GM19467 (cell line): ENCODE results near the gene CELF2.
"Not testable (repeated sequence)": the region's sequence is repeated elsewhere in the genome, so short reads cannot be mapped to it uniquely, and the experiment has no call there.

Experiments
- ATAC-seq: cut with Tn5 transposase; IDR thresholded peaks from one replicate; pipeline ENCODE4 v1.9.1; 2021; ENCODE audit warnings: mild to moderate bottlenecking, moderate library complexity; ENCODE audit not compliant: unreplicated experiment

CELF2 gene

DNA sequence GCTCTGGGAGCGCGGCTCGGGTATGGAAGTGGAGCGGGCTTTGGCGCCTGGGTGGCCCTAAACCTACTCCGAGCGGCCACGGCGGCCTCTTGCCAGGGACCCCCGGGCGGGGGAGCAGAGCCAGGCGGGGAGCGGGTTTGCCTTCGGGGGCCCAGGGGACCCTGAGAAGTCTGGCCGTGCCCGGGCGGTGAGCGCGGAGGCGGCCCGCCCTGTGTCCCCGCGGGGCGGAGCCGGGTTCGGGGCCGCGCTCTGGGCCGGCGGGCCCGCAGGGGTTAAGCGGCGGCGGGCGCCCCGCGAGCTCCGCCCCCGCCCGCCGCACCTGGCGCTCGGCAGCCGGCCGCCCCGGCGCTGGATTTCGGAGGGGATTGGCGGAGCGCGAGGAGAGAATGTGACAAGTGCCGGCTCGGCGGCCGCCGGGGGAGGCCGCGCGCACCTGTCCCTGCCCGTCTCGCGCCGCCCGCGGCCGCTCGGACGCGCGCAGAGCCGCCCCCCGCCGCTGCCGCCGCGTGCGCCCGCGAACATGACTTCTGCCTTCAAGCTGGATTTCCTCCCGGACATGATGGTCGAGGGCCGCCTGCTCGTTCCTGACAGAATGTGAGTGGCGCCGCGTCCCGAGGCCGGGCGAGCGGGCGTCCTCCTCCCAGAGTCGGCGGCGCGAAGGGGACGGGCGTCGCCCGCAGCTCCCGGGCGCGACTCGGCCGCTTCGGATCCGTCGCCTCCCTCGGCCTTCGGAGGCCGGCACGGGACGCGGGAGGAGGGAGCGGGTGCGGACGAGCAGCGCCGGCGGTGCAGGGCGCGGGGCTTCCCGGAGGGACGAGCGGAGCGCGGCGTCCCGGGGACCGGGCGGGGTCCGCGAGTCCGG, at the start of gene CELF2:
Gene CELF2 (plus strand): TSS at position 303 of the 862 bp plus-strand sequence. CDS start 218 bp downstream, at position 521.
- peak; percentile 74 for ATAC-seq

DNA sequence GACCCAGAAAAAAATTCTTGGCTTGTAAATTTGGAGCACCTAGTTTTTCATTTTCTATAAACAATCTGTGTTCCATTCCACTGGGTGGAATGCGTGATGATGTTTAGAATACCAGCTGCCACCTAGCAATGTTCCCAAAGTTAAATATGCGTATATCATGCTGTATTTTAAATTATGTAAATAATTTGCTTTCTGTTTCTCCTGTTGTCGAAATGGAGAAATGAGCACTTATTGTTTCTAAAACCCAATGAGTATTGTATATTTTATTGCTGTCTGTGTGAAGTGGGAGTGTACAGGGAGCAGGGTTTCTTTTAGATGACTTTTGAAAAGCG, 49.4 kb upstream of the CELF2 start:
- no peak for ATAC-seq

DNA sequence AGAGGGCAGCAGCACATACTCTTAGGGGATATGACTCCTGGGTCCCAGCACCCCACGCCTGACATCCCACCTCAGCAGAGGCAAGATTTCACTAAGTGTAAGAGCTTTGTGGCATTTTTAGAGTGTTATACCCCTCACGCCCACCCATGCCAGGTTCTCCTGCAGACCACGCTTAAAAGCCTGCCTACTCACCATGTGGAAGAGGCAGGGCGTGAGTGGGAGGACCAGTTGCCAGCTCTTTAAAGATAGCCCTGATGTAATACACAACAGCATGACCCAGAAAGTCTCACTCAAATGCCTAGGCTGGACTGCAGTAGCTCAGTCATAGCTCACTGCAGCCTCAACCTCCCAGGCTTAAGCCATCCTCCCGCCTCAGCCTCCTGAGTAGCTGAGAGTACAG, 44.4 kb upstream of the CELF2 start:
- no peak for ATAC-seq

DNA sequence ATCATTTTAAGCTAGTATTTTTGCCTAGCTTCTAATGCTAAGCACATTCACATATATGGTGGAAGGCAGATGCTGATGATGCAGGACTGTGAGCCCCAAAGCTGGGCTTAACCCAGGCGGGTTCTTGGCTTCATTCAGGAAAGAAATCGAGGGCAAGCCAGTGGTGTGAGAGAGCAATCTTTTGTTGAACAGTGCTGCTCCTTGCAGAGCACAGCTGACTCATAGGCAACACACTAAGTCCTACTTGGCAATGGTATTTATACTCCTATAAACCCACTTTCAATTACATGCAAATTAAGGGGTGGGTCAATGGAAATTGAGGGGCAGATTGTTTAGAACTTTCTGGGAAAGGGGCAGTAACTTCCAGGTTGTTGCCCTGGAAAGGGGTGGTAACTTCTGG, 42.0 kb upstream of the CELF2 start:
- no peak for ATAC-seq

DNA sequence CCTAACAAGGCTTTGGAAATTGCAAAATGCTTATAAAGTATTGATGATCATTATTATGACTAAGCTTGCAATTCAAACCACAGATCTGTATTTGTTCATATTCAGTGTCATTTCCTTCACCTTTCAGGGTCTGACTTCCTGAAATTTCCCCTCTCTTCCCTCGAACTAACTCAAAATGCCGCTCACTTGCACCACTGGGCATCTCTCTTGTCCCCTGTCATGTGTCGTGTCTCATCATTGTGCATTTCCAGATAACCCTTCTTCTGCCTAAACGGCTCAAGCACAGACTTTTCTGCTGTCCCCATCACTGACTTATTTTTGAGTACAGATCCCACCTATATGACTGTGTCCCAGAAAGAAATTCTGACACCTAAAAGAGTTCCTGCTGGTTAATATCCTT, 41.0 kb upstream of the CELF2 start:
- no peak for ATAC-seq

DNA sequence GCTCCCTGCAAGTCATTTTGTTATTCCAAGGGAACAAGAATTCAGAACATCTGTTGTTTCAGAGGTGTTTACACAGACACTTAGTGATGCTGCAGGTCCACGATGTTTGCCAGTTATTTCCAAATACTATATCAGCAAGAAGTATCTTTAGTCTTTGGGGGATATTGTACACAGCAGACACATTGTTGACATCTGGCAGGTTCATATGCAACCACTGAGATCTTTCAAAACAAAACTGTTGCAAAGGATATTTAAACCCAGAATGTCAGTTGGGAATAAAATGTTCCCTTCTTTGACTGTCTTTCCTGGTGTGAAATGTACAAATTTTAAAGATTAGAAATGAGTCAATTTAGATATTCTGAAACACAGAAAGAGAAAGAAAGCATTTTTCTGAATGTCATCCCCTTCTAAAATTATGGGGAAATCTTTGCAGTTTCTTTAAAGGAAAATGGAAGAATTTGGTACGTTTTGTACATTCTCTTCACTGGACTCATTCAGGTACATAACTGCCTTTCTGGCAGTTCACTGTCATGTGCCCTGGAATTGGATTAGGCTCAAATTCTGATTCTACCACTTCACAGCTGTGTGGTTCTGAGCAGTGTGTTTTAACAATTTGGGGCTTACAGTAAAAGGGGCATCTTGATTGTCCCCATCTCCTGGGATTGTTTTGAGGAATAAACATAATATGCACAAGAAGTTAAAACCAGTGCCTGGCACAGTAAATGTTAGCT, 40.3 kb upstream of the CELF2 start:
- no peak for ATAC-seq

DNA sequence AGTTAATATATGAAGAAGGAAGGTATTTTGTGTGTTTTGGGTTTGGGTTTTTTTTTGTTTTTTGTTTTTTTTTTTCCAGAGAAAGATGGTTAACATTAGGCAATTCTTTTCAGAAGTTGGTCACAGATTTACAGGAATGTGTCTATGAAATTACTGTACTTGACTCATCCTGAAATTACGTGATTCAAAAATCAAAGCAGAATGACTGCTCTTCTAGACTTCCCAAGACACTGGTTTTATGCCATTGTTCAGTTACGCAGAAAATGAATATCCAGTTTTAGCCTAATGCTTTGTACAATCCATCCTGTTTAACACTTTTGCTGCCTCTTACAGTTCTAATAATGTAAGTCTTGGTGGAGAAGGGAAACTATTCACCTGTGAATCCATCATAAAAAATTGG, 39.7 kb upstream of the CELF2 start:
- ATAC-seq, result no peak

DNA sequence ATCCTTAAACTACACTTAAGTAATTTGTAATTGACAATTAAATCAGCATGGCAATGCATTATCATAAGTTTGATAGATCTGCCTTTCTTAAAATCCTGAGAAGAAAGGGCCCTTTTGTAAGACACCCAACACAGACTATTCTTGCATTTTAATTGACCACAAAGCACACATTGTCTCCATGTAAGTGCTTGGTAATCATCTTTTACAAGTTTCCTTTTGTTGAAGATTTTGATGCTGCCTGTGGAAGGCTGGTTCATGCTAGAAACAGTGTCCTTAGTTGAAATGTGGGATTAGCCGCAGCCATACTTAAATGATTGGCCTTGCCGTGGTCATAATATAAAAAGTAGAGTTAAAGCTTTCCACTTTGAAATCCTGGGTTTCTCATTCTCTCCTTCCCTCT, 32.3 kb upstream of the CELF2 start:
- ATAC-seq, result no peak

DNA sequence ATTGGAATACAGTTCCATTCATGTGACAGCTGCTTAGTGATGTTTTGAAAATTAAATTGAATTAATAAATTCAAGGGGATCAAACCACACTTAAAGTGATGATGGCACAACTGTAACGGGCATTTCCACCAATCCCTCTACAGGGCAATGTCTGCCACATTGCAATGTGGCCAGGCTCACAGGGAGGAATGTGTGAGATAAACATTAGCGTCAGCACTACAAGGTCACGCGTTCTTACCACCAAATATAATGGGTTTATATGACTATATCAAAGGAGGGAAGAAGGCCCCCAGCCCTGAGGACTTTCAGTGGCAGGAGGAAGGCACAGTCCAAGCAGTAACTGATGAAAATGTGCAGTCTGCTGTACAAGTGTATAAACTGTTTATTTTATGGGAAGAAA, 31.1 kb upstream of the CELF2 start:
- ATAC-seq, result no peak

DNA sequence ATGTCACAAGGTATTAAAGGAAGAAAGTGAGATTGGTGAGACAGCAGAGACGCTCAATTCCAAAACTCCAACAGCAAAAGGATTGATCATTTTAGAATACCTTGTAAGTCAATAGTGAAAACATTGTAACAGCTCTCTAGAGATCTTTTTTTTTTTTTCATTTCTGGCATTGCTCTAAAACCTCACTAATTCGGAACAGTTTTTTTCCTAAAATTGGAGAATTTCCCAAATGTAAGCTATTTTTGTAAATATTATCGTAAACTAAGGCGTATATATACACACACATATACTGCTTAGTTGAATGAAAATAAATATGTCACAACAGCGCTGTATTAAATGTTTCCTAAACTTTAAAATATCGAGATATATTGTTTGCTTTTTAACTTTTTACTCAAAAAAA, 30.6 kb upstream of the CELF2 start:
- ATAC-seq, result no peak

DNA sequence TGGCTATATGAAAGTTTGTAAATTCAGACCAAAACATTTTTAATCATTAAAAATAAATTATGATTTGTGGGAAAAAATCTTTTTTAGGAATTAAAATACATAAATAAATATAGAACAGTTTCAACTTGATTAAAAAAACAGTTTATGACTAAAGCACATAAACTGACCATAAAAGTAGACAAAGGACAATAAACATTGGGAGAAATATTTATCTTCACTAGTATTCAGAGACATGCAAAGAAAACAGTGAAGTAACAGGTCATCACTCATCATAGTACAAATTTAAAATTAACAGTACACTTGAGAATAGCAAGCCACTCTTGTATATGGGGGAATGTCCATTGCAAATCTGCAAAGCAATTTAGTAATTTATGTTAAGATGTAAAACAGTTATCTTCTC, 28.0 kb upstream of the CELF2 start:
- ATAC-seq, result no peak

DNA sequence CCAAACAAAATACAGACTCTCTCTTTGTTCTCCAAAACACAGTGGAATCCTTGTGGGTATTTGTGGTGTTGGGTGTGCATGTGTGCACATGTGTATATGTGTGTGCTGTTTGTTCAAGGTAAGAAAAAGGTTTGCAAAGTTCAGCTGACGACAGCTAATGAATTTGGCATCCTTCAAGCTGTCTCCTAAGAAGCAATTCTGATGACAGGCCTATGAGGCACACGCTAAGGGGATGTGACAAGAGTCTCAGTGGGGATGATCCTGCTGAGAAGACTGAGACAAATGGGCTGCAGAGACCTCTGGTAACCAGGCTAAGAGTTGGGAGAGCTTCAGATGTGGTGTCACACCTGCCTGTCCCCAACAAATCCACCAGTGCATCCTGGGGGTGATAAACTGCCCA, 26.5 kb upstream of the CELF2 start:
- ATAC-seq, result no peak

DNA sequence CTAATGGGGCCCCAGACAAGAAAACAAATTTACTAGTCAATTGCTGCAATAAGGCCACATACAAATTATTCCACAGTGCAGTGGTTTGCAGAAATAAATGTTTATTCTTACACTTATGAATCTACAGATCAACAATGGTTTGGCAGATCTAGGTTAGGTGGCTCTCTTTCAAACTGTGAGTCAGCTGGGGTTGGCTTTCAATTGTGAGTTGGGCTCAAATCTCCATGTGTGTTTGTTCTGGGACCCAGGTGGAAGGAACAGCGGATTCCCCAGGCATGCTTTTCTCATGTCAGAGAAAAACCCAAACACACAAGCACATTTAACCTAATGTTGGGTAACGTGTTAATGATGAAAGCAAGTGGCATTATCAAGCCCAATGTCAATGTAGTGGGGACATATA, 25.6 kb upstream of the CELF2 start:
- no peak for ATAC-seq

DNA sequence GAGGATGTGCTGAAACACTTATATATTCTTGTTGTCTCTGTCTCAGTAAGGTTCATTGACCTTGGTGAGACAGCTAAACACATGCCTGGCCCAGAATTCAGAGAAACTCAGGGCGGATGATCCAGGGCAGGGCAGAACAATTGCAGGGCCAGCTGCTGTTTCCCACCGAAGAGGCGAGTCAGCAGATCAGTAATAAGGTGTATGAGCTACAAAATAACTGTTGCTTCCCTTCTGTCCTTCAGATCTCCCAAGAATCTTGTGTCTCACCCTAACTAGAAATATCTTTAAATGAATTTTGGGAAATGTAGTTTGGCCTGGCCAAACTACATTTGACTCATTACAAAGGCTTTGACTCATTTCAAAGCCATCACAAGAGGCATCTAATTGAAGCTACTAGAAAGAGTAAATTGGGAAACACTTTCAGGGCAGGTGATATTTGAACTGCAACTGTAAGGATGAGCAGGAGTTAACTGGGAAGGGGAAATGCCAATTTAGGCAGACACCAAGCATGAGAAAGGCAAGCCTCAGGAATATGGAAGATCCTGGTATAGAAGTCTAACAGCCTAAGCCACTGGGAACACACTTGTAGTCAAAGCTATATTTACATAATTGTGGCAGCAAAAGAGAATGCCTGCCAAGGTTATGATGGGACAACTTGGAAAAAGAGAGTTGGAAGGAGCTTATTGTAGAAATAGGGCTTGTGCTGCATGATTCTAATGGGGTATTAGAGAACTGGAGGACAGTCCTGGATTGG, 24.5 kb upstream of the CELF2 start:
- ATAC-seq, result no peak

DNA sequence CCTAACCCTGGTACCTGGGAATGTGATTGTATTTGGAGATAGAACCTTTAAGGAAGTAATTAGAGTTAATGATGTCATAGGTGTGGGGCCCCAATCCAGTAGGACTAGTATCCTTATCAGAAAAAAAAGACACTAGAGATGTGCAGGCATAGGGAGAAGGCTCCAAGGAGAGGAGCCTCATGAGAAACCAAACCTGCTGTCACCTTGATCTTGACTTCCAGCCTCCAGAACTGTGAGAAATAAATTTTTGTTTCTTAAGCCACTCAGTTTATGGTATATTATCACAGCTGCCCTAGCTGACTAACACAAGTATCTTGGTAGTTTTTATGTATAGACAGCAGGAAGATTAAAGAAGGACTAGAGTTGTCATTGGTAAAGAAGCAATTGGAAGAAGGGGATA, 23.9 kb upstream of the CELF2 start:
- ATAC-seq, result no peak

DNA sequence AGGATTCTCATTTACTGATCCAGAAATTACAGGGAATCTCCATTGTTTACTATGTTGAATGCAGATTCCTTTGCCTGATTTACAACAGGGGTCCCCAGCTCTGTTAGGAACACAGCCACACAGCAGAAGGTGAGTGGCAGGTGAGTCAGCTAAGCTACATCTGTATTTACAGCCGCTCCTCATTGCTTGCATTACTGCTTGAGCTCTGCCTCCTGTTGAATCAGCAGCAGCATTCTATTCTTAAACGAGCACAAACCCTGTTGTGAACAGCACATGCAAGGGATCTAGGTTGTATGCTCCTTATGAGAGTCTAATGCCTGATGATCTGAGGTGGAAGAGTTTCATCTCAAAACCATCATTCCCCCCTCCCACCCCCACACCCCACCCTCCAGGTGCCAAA, 23.3 kb upstream of the CELF2 start:
- ATAC-seq, result no peak

DNA sequence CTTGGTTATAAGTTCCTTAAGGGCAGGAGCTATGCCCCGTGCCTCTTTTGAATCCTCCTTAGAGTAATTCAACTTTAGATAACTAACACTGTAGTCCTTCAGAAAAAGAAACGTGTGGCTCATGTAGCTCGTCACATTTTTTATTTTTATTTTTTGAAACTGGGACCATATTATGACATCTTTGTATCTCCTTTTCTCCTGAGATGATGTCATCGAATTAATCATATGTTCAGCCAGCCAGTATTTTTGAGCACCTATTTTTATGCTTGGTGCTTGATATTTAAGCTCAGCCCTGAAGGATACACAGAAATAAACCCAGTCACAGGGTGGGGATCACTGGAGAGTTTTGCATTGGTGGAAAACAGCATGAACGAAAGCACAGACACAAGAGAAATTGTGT, 22.6 kb upstream of the CELF2 start:
- no peak for ATAC-seq

DNA sequence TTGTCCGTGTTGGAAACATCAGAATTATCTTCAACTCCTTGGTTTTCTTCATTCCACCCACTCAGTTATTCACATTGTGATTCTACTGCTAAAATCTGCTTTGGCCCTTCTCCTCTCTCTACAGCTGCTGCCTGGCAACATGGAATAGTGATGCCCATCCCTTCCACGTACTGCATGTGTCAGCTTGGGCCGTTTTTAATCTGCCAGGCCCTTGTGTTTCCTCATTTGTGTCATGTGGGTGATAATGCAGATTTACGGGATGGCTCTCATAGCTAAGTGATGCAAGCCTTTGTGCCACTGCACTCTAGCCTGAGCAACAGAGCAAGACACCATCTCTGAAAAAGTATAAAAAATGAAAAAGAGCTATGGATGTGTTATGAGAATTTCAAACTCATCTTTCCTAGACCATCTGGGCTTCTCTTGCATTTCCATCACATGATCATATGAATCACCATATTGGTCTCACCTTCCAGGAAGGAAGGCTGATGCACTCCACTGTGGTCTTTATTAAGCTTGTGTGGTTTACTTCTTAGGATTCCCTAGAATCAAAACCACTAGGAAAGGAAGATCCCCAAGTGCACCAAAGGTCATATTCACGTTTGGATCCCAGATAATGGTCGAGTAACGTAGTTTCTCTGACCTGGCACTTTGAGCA, 20.6 kb upstream of the CELF2 start:
- ATAC-seq, result no peak

DNA sequence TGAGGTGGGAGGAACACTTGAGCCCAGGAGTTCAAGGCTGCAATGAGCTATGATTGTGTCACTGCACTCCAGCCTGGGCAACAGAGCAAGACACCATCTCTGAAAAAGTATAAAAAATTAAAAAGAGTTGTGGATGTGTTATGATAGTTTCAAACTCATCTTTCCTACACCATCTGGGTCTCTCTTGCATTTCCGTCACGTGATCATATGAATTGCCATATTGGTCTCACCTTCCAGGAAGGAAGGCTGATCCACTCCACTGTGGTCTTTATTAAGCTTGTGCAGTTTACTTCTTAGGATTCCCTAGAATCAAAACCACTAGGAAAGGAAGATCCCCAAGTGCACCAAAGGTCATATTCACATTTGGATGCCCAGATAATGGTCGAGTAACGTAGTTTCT, 18.2 kb upstream of the CELF2 start:
- ATAC-seq, result not testable (repeated sequence)

DNA sequence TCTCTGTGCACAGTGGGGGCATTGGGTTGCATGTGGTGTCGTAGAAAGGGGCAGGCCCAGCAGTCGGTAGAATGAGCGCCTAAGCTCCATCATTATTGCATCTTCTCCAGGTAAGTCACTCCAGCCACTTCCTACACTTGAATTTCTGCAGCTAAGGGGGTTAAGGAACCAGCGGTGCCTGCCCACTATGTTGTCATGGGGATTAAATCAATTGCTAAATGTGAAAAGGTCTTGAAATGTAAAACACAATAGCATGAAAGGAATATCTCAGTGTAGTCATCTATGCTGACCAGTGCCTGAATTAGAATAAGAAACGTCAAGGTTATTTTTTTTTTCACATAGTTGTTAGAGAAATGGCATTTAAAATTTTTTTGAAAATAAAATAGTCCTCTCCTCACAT, 15.2 kb upstream of the CELF2 start:
- no peak for ATAC-seq

DNA sequence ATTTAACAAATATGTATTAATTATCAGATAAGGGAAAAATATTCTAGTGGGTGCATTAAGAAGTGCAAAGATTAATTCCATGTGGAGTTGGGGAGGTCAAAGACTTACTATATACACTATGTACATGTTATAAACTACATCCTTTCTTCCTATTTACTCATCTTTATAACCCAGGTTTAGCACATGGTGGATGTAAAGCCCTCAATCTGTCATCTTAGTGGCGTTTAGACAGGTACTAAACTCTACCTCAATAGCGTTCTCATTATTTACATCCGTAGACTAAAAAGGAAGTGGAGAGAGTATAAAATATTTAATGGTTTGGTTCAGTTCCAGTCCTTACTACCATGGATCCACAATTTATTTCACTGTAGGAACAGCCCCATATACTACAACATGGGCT, 14.8 kb upstream of the CELF2 start:
- no peak for ATAC-seq
